CD14-positive monocyte (primary cell): ENCODE measurements around the gene ADGB. TPM values are rescaled to one million over a fixed set of nuclear protein-coding genes. Genes with fewer than 3 reads are reported as not detected.

Source experiments
- DNase-seq, 3 donors: peaks; one replicate each; pipeline ENCODE4 v3.0.0-alpha.2; 2011 to 2022
- H2AFZ ChIP-seq: 2 replicates; pipeline ENCODE4 v1.6.0; 2012; ENCODE audit warnings: mild to moderate bottlenecking, low read depth, low read length, inconsistent platforms; ENCODE audit not compliant: insufficient read depth, poor library complexity, severe bottlenecking
- H3K27ac ChIP-seq, 2 donors: 1 replicate in 1 of 2; 2 replicates in 1 of 2; pipeline ENCODE4 v1.5.1; 2012 to 2013; ENCODE audit warnings: low read length in 2 of 2, control low read depth in 1 of 2, inconsistent platforms in 1 of 2, low read depth in 1 of 2, mild to moderate bottlenecking in 1 of 2
- H3K27me3 ChIP-seq, 2 donors: one replicate each; pipeline versions ENCODE4 v1.6.0 to v1.6.1; 2011 to 2013; ENCODE audit warnings: low read length in 2 of 2; ENCODE audit not compliant: control insufficient read depth in 2 of 2, insufficient read depth in 2 of 2
- H3K36me3 ChIP-seq, 2 donors: replicated peaks in 1 of 2; 1 replicate in 1 of 2; 2 replicates in 1 of 2; pipeline versions ENCODE4 v1.5.1 to v1.6.1; 2012 to 2013; ENCODE audit warnings: low read length in 2 of 2, control low read depth in 1 of 2, inconsistent platforms in 1 of 2, mild to moderate bottlenecking in 1 of 2; ENCODE audit not compliant: insufficient read depth in 2 of 2, control insufficient read depth in 1 of 2
- H3K4me1 ChIP-seq, 2 donors: 1 replicate in 1 of 2; 2 replicates in 1 of 2; pipeline versions ENCODE4 v1.5.1 to v1.6.1; 2012 to 2013; ENCODE audit warnings: low read length in 2 of 2, control low read depth in 1 of 2, inconsistent platforms in 1 of 2, mild to moderate bottlenecking in 1 of 2, moderate library complexity in 1 of 2; ENCODE audit not compliant: insufficient read depth in 2 of 2, control insufficient read depth in 1 of 2
- H3K4me2 ChIP-seq: replicated peaks from 2 replicates; pipeline ENCODE3; 2012; ENCODE audit warnings: low read length, moderate library complexity, mild to moderate bottlenecking; ENCODE audit not compliant: poor library complexity, severe bottlenecking; ENCODE audit errors: extremely low read depth
- H3K4me3 ChIP-seq, 3 experiments: fragments of 200-600 bp in 1 of 3; sonication (generic) in 1 of 3; replicated peaks in 1 of 3; 1 replicate in 2 of 3; 2 replicates in 1 of 3; pipeline ENCODE4 v1.5.1; 2011 to 2013; ENCODE audit warnings: low read length in 3 of 3, mild to moderate bottlenecking in 3 of 3, control low read depth in 2 of 3, low read depth in 2 of 3, inconsistent platforms in 1 of 3, moderate library complexity in 1 of 3
- H3K79me2 ChIP-seq: 2 replicates; pipeline ENCODE4 v1.6.0; 2012; ENCODE audit warnings: mild to moderate bottlenecking, control low read depth, inconsistent platforms, low read length, moderate library complexity; ENCODE audit not compliant: insufficient read depth
- H3K9ac ChIP-seq: 2 replicates; pipeline ENCODE4 v1.6.0; 2017; ENCODE audit warnings: low read length, mild to moderate bottlenecking; ENCODE audit not compliant: insufficient read depth, poor library complexity, severe bottlenecking
- H3K9me3 ChIP-seq, 2 donors: replicated peaks in 1 of 2; 1 replicate in 1 of 2; 2 replicates in 1 of 2; pipeline versions ENCODE4 v1.5.1 to v1.6.1; 2012 to 2013; ENCODE audit warnings: low read length in 2 of 2, control low read depth in 1 of 2; ENCODE audit not compliant: control insufficient read depth in 1 of 2, insufficient read depth in 1 of 2
- H4K20me1 ChIP-seq: 2 replicates; pipeline ENCODE4 v1.6.0; 2012; ENCODE audit warnings: mild to moderate bottlenecking, low read length, control low read depth, moderate library complexity; ENCODE audit not compliant: insufficient read depth
- H3K27ac Mint-ChIP-seq, 7 donors: one replicate each; pipeline ENCODE4 v1.8.0; 2020; ENCODE audit warnings: mild to moderate bottlenecking in 7 of 7, mixed read lengths in 7 of 7, moderate library complexity in 6 of 7, inconsistent platforms in 2 of 7
- H3K27me3 Mint-ChIP-seq, 3 donors: one replicate each; pipeline ENCODE4 v1.8.0; 2021 to 2022; ENCODE audit warnings: low read depth in 3 of 3, mild to moderate bottlenecking in 3 of 3, mixed read lengths in 3 of 3, moderate library complexity in 3 of 3, inconsistent platforms in 1 of 3
- H3K36me3 Mint-ChIP-seq, 2 donors: one replicate each; pipeline ENCODE4 v1.8.0; 2020; ENCODE audit warnings: mixed read lengths in 2 of 2, inconsistent platforms in 1 of 2, mild to moderate bottlenecking in 1 of 2
- H3K4me1 Mint-ChIP-seq: one replicate; pipeline ENCODE4 v1.8.0; 2020; ENCODE audit warnings: mild to moderate bottlenecking, mixed read lengths
- H3K4me3 Mint-ChIP-seq, 2 donors: one replicate each; pipeline ENCODE4 v1.8.0; 2020; ENCODE audit warnings: mild to moderate bottlenecking in 2 of 2, mixed read lengths in 2 of 2, moderate library complexity in 1 of 2
- H3K9me3 Mint-ChIP-seq, 7 donors: one replicate each; pipeline ENCODE4 v1.8.0; 2020 to 2022; ENCODE audit warnings: mixed read lengths in 7 of 7, mild to moderate bottlenecking in 6 of 7, moderate library complexity in 6 of 7, inconsistent platforms in 2 of 7
- CTCF ChIP-seq: fragments of 200-600 bp; IDR thresholded peaks from one replicate; pipeline ENCODE4 v1.8.0; 2022; ENCODE audit warnings: antibody characterized with exemption, mild to moderate bottlenecking
- WGBS: methylation state at CpG from one replicate; pipeline ENCODE4 v1.1.5; 2013; ENCODE audit warnings: missing lambda C conversion rate; ENCODE audit not compliant: insufficient coverage; 5-methylcytosine and 5-hydroxymethylcytosine counted together
- intact Hi-C, 2 donors: fragments of 100-400 bp; cut with micrococcal nuclease; formaldehyde crosslinking; loops; one replicate each; pipeline versions ENCODE4 v1.15.0 to v1.15.1; 2023
- polyA plus RNA-seq, 3 donors: library from polyadenylated mRNA; depleted of rRNA in 1 of 3; unstranded in 2 of 3; stranded (reverse) in 1 of 3; fragments of 300-500 nt in 2 of 3; fragments of >200 nt in 1 of 3; fragmentation: Illumina TruSeq in 2 of 3; gene quantifications; 1 replicate in 2 of 3; 2 replicates in 1 of 3; pipeline ENCODE4 v1.2.3, GENCODE V29; 2012 to 2021

ADGB gene
- polyA plus RNA-seq, 3 donors = 0.01 TPM; not detected in 2

- Mint-ChIP-seq H3K4me1 (peaks cover 14% of the 10 kb centered on the region), H3K27me3 (peaks cover 0 to 3% (median 0%) of the 10 kb centered on the region in 3 donors), H3K27ac (no peak overlapping the region), H3K36me3 (no peaks in the 10 kb centered on the region), H3K4me3 (no peak overlapping the region), H3K9me3 (peaks cover 0 to 2% (median 0%) of the 10 kb centered on the region in 7 donors)
- no peak overlapping the region for H2AFZ ChIP-seq
- H3K9ac ChIP-seq = no peak overlapping the region
- no peak overlapping the region for H3K27ac ChIP-seq
- intact Hi-C loops = loop anchor here in 1 of 2 donors (5.0 kb wide), 1 partner anchor 52 kb away; no protein-coding TSS in a partner anchor
- DNase-seq = no peak
- no peak overlapping the region for H3K4me2 ChIP-seq
- no peaks in the 10 kb centered on the region for H3K36me3 ChIP-seq
- H3K27me3 ChIP-seq = no peaks in the 10 kb centered on the region
- 100% methylated on average over 1 of the region's 2 CpGs for WGBS
- TF ChIP-seq CTCF = no peak
- H3K4me3 ChIP-seq = no peak overlapping the region
- H3K79me2 ChIP-seq = no peaks in the 10 kb centered on the region
- H3K9me3 ChIP-seq = no peaks in the 10 kb centered on the region
- peaks cover 7 to 8% of the 10 kb centered on the region in 2 donors for H3K4me1 ChIP-seq
- no peaks in the 10 kb centered on the region for H4K20me1 ChIP-seq
Observed at GRCh38 chr6:146860583-146860982, 261.8 kb downstream of the ADGB start.

- Histone ChIP-seq H3K4me2 (no peak overlapping the region), H3K4me3 (no peak overlapping the region), H3K9me3 (no peaks in the 10 kb centered on the region), H3K4me1 (peaks cover 7 to 8% of the 10 kb centered on the region in 2 donors), H3K36me3 (no peaks in the 10 kb centered on the region), H3K27me3 (no peaks in the 10 kb centered on the region), H4K20me1 (no peaks in the 10 kb centered on the region), H3K9ac (no peak overlapping the region), H3K79me2 (no peaks in the 10 kb centered on the region), H2AFZ (no peak overlapping the region), H3K27ac (no peak overlapping the region)
- no peak for DNase-seq
- H3K9me3 Mint-ChIP-seq = peaks cover 0 to 2% (median 0%) of the 10 kb centered on the region in 7 donors
- H3K27ac Mint-ChIP-seq = no peak overlapping the region
- intact Hi-C loops = loop anchor here in 1 of 2 donors (5.0 kb wide), 1 partner anchor 51 kb away; no protein-coding TSS in a partner anchor
- peaks cover 14% of the 10 kb centered on the region for H3K4me1 Mint-ChIP-seq
- H3K4me3 Mint-ChIP-seq = no peak overlapping the region
- WGBS = no CpG with 5 or more reads among the region's 3 CpGs
- no peak for TF ChIP-seq CTCF
- no peaks in the 10 kb centered on the region for H3K36me3 Mint-ChIP-seq
- peaks cover 0 to 3% (median 0%) of the 10 kb centered on the region in 3 donors for H3K27me3 Mint-ChIP-seq
Observed at GRCh38 chr6:146861029-146861563, 262.3 kb downstream of the ADGB start.
